Colon (tissue), 2 donors: Measurements from ENCODE around the gene FIBP.

ENCODE experiments used
- FAIRE-seq: peaks from 2 replicates; lab custom pipeline; 2012; peaks lifted over from hg19 to GRCh38; lab: Jason Lieb, UNC
- donor health status: control.
- donor health status: control.

Gene FIBP

GRCh38 chr11:65834202-65834601 is 54.1 kb downstream of the FIBP start:
- FAIRE-seq: no peak
